K562 (cell line): ENCODE data around the gene TMEM81. TPM values are rescaled to one million over a fixed set of nuclear protein-coding genes. Genes with fewer than 3 reads are reported as not detected.

Experiments used
- ATAC-seq: fragments of 200-7000 bp; cut with Tn5 transposase; 3 replicates; pipeline ENCODE4 v1.9.1; 2020; ENCODE audit warnings: moderate library complexity
- BruUV-seq: library from RNA; stranded (reverse); fragments of 400-500 nt; replicated peaks from 2 replicates; lab custom pipeline; 2021; lab: Mats Ljungman, UMichigan
- CTCF ChIA-PET: fragments of 300-600 bp; formaldehyde crosslinking; extraction: SDS; loops from one replicate; lab custom pipeline; 2021; ENCODE audit warnings: low intra/inter-chr PET ratio; lab: Yijun Ruan, JAX
- POLR2A ChIA-PET: fragments of 300-600, 350-650 bp; sonication (Branson Sonifier 250); formaldehyde crosslinking; extraction: SDS; loops from one replicate; lab custom pipeline; 2021; ENCODE audit warnings: antibody characterized with exemption, inconsistent platforms; lab: Yijun Ruan, JAX
- DNase-seq, 4 experiments: peaks; one replicate each; pipeline versions ENCODE4 v3.0.0 to v3.0.0-alpha.2; 2011 to 2018; ENCODE audit warnings: low spot score in 3 of 4, mixed read lengths in 3 of 4; ENCODE audit errors: extremely low read depth in 1 of 4
- FAIRE-seq: peaks from 2 replicates; lab custom pipeline; 2011; peaks lifted over from hg19 to GRCh38; lab: Jason Lieb, UNC
- H2AFZ ChIP-seq: 2 replicates; pipeline ENCODE4 v1.6.0; 2011; ENCODE audit warnings: low read depth, low read length, control low read depth, inconsistent platforms
- H3K27ac ChIP-seq: fragments of 200-600 bp; 3 replicates; pipeline ENCODE4 v1.8.0; 2011; ENCODE audit warnings: low read depth, mild to moderate bottlenecking, control low read depth, inconsistent platforms, low read length, moderate library complexity, mixed read lengths; ENCODE audit errors: extremely low read depth
- H3K27me3 ChIP-seq, 2 experiments: fragments of 300-600 bp in 1 of 2; 2 replicates in 1 of 2; 3 replicates in 1 of 2; pipeline versions ENCODE4 v1.6.0 to v1.8.0; 2011; ENCODE audit warnings: inconsistent platforms in 2 of 2, low read length in 2 of 2, mild to moderate bottlenecking in 1 of 2, mixed read lengths in 1 of 2, moderate library complexity in 1 of 2; ENCODE audit not compliant: control insufficient read depth in 2 of 2, insufficient read depth in 2 of 2
- H3K36me3 ChIP-seq: fragments of 300-600 bp; 3 replicates; pipeline ENCODE4 v1.8.0; 2011; ENCODE audit warnings: mild to moderate bottlenecking, low read length, inconsistent platforms; ENCODE audit not compliant: control insufficient read depth, insufficient read depth
- H3K4me1 ChIP-seq, 2 experiments: fragments of 200-600 bp in 1 of 2; replicated peaks in 1 of 2; 2 replicates in 1 of 2; 3 replicates in 1 of 2; pipeline versions ENCODE4 v1.5.1 to v1.8.0; 2011; ENCODE audit warnings: inconsistent platforms in 2 of 2, low read length in 2 of 2, mild to moderate bottlenecking in 1 of 2, mixed read lengths in 1 of 2, moderate library complexity in 1 of 2; ENCODE audit not compliant: control insufficient read depth in 2 of 2, insufficient read depth in 2 of 2
- H3K4me2 ChIP-seq: 2 replicates; pipeline ENCODE4 v1.6.1; 2011; ENCODE audit warnings: low read length, control low read depth, inconsistent platforms, mixed read lengths; ENCODE audit not compliant: insufficient read depth
- H3K4me3 ChIP-seq: fragments of 200-600 bp; sonication (generic), shearing (Covaris generic); 2 replicates; pipeline ENCODE4 v1.5.1; 2016; ENCODE audit warnings: control low read depth, inconsistent platforms
- H3K79me2 ChIP-seq: fragments of 200-600 bp; 3 replicates; pipeline ENCODE4 v1.8.0; 2011; ENCODE audit warnings: low read length, inconsistent platforms; ENCODE audit not compliant: control insufficient read depth, insufficient read depth
- H3K9ac ChIP-seq, 2 experiments: 2 replicates each; pipeline versions ENCODE4 v1.6.0 to v1.6.1; 2011; ENCODE audit warnings: low read depth in 2 of 2, low read length in 2 of 2, control low read depth in 1 of 2, inconsistent platforms in 1 of 2, mild to moderate bottlenecking in 1 of 2, mixed read lengths in 1 of 2; ENCODE audit not compliant: insufficient read depth in 1 of 2
- H3K9me1 ChIP-seq: one replicate; pipeline ENCODE4 v1.6.0; 2011; ENCODE audit warnings: inconsistent platforms, mild to moderate bottlenecking, low read length, moderate library complexity; ENCODE audit not compliant: control insufficient read depth, insufficient read depth
- H3K9me3 ChIP-seq: replicated peaks from 2 replicates; pipeline ENCODE4 v1.5.1; 2011; ENCODE audit warnings: low read depth, low read length, inconsistent platforms; ENCODE audit not compliant: control insufficient read depth, insufficient read depth
- H4K20me1 ChIP-seq: replicated peaks from 2 replicates; pipeline ENCODE4 v1.6.1; 2011; ENCODE audit warnings: low read length, inconsistent platforms, mixed read lengths; ENCODE audit not compliant: control insufficient read depth, insufficient read depth
- BMI1 ChIP-seq: fragments of 150-350 bp; IDR thresholded peaks from 2 replicates; pipeline ENCODE4 v1.6.1; 2014; ENCODE audit warnings: low read length
- BRD9 ChIP-seq: fragments of 450-650 bp; IDR thresholded peaks from 2 replicates; pipeline ENCODE4 v1.6.1; 2018; ENCODE audit warnings: low read depth; ENCODE audit not compliant: partially characterized antibody
- CHD4 ChIP-seq: fragments of 200-600 bp; sonication (generic); IDR thresholded peaks from 3 replicates; pipeline ENCODE4 v1.6.1; 2012; ENCODE audit warnings: low read depth, mild to moderate bottlenecking, mixed read lengths, low read length, inconsistent platforms; ENCODE audit not compliant: insufficient read depth, insufficient replicate concordance, poor library complexity, severe bottlenecking
- POLR3A ChIP-seq: IDR thresholded peaks from 2 replicates; pipeline ENCODE4 v1.6.1; 2011; ENCODE audit warnings: borderline replicate concordance, mild to moderate bottlenecking, moderate library complexity; ENCODE audit not compliant: insufficient read length, insufficient read depth; ENCODE audit errors: extremely low read depth
- SMARCE1 ChIP-seq: fragments of 450-650 bp; IDR thresholded peaks from 2 replicates; pipeline ENCODE4 v1.7.1; 2016; ENCODE audit warnings: mild to moderate bottlenecking
- SP2 ChIP-seq: IDR thresholded peaks from 2 replicates; pipeline ENCODE4 v1.6.1; 2011; ENCODE audit warnings: mild to moderate bottlenecking, low read depth, low read length, moderate library complexity; ENCODE audit not compliant: poor library complexity, severe bottlenecking; ENCODE audit errors: extremely low read depth
- TAL1 ChIP-seq: fragments of 450-650 bp; IDR thresholded peaks from 2 replicates; pipeline ENCODE4 v1.6.1; 2016; ENCODE audit warnings: mild to moderate bottlenecking
- ZFP30 ChIP-seq: fragments of 250-450 bp; sonication (Bioruptor Pico); IDR thresholded peaks from 2 replicates; pipeline ENCODE4 v1.8.0; 2022; ENCODE audit warnings: moderate library complexity, mild to moderate bottlenecking, inconsistent platforms, borderline replicate concordance
- ZNF140 ChIP-seq: fragments of 250-450 bp; sonication (Bioruptor Pico); IDR thresholded peaks from 2 replicates; pipeline ENCODE4 v1.8.0; 2021; ENCODE audit warnings: moderate library complexity, mild to moderate bottlenecking, inconsistent platforms
- ZNF431 ChIP-seq: sonication (generic); formaldehyde crosslinking; IDR thresholded peaks from 2 replicates; pipeline ENCODE4 v1.8.0; 2022; ENCODE audit warnings: mild to moderate bottlenecking, missing genetic modification reagents
- ZNF668 ChIP-seq: fragments of 250-450 bp; sonication (Bioruptor Pico); IDR thresholded peaks from 2 replicates; pipeline ENCODE4 v1.8.0; 2022; ENCODE audit warnings: mild to moderate bottlenecking, inconsistent platforms
- ZNF830 ChIP-seq: fragments of 250-450 bp; sonication (Bioruptor Pico); IDR thresholded peaks from 2 replicates; pipeline ENCODE4 v1.5.0; 2021; ENCODE audit warnings: mild to moderate bottlenecking
- WGBS: fragments of 100-300 bp; shearing (Covaris generic); methylation state at CpG from one replicate; pipeline ENCODE4 v1.1.6; 2016; ENCODE audit warnings: low coverage, mixed read lengths; ENCODE audit not compliant: insufficient coverage; ENCODE audit errors: missing lambda C conversion rate; 5-methylcytosine and 5-hydroxymethylcytosine counted together
- in situ Hi-C: fragments of 300-500 bp; cut with MboI; formaldehyde crosslinking; loops from 4 replicates; pipeline ENCODE4 v1.15.0; 2018; ENCODE audit warnings: inconsistent platforms, mixed read lengths
- intact Hi-C: fragments of 100-400 bp; cut with micrococcal nuclease; formaldehyde crosslinking; loops from 2 replicates; pipeline ENCODE4 v1.14.2; 2022
- polyA plus RNA-seq, 8 experiments: library from polyadenylated mRNA; depleted of rRNA in 4 of 8; stranded (reverse) in 5 of 8; unstranded in 3 of 8; fragments of >200 nt; fragmentation: Nextera tagmentation in 2 of 8; fragmentation: Illumina TruSeq in 1 of 8; extraction: Ambion mirVana in 2 of 8; extraction: Trizol in 1 of 8; gene quantifications; 2 replicates each; pipeline versions ENCODE4 v1.2.1 to v1.2.3, GENCODE V29; 2011 to 2014; ENCODE audit warnings: inconsistent platforms in 1 of 8, missing spikeins in 1 of 8
- total RNA-seq, 7 experiments: library from RNA; depleted of rRNA in 6 of 7; stranded (reverse); fragments of >200 nt in 6 of 7; fragmentation: Illumina TruSeq in 2 of 7; extraction: Trizol in 2 of 7; gene quantifications; 2 replicates each; pipeline versions ENCODE4 v1.2.1 to v1.2.3, GENCODE V29; 2011 to 2021; ENCODE audit warnings: low replicate concordance in 1 of 7
- TF ChIP-seq, protein P1 (sequence below), 2 experiments: fragments of 200-800 bp in 1 of 2; sonication (Bioruptor generic) in 1 of 2; sonication (generic) in 1 of 2; formaldehyde crosslinking in 1 of 2; IDR thresholded peaks in 1 of 2; conservative IDR thresholded peaks in 1 of 2; 2 replicates each; pipeline versions ENCODE4 v1.5.0 to v1.6.1; 2016 to 2020; ENCODE audit warnings: missing compliant biosample characterization in 1 of 2, missing genetic modification characterization in 1 of 2, missing genetic modification reagents in 1 of 2

TMEM81 gene
- total and polyA plus RNA-seq, 9 of the 15 experiments (the other 6 are each of a cell fraction or from before 2014, with no cell fraction given), result 3.2 to 6.1 (median 4.4) TPM

DNA sequence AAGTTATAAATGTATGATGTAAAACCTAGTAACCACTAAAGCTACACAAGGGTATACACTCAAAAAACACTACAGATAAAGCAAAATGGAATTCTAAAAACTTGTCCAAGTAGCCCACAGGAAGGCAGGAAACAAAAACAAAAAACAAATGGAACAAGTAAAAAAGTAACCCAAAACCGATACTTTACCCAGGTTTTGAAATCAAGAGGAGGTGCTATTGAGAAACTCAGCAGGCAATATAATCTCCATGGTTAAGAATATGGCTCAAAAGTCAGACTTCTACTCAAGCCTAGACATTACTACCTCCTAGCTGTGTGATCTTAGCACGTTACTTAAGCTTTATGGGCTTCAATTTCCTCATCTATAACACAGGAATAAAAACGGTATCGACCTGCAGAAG lies 24.2 kb upstream of the TMEM81 start (continued):
- no peak for TF ChIP-seq ZNF140

DNA sequence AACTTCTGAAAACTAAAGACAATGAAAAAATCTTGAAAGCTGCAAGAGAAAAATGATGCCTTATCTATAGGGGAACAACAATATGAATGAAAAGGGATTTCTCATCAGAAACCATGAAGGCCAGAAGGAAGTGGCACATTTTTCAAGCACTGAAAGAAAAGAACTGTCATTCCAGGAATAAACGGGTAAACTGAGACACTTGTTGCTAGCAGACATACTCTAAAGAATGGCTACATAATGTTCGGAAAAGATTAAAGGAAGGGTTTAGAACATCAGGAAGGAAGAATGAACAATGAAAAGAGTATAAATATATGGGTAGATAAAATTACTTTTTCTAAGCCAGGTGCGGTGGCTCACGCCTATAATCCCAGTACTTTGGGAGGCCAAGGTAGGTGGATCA lies 23.1 kb upstream of the TMEM81 start:
- H3K9ac ChIP-seq, result no peak overlapping the region
- ATAC-seq (no peak), DNase-seq (no peak), FAIRE-seq (no peak)
- H3K79me2 ChIP-seq, result peaks cover 7% of the 10 kb centered on the region; the same call in 2 of the 3 replicates
- no peaks in the 10 kb centered on the region for H3K9me1 ChIP-seq
- H3K4me2 ChIP-seq, result no peak overlapping the region
- TF ChIP-seq ZNF830 (CRISPR knock-in tag), result no peak
- TF ChIP-seq SP2, result no peak
- TF ChIP-seq, protein P1, sequence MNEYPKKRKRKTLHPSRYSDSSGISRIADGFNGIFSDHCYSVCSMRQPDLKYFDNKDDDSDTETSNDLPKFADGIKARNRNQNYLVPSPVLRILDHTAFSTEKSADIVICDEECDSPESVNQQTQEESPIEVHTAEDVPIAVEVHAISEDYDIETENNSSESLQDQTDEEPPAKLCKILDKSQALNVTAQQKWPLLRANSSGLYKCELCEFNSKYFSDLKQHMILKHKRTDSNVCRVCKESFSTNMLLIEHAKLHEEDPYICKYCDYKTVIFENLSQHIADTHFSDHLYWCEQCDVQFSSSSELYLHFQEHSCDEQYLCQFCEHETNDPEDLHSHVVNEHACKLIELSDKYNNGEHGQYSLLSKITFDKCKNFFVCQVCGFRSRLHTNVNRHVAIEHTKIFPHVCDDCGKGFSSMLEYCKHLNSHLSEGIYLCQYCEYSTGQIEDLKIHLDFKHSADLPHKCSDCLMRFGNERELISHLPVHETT (CRISPR knock-in tag; conservative IDR thresholded peaks at IDR 0.05 in 1 of 2, IDR thresholded peaks at IDR 0.05 in 1 of 2), result no peak
- TF ChIP-seq POLR3A, result no peak
- no peak for TF ChIP-seq ZFP30 (CRISPR knock-in tag)
- TF ChIP-seq TAL1, result no peak
- no peak for TF ChIP-seq ZNF431 (CRISPR knock-in tag)
- no peak for TF ChIP-seq CHD4
- TF ChIP-seq BMI1, result no peak
- TF ChIP-seq ZNF668 (CRISPR knock-in tag), result no peak
- TF ChIP-seq BRD9, result no peak
- TF ChIP-seq SMARCE1, result no peak
- BruUV-seq, result no TSS peak
- ChIA-PET CTCF (no interaction called here), POLR2A (no interaction called here)
- WGBS, result 96% methylated on average over 4 of the region's 4 CpGs
- no peaks in the 10 kb centered on the region for H3K4me1 ChIP-seq
- peaks cover 87% of the 10 kb centered on the region for H3K36me3 ChIP-seq
- no peaks in the 10 kb centered on the region for H4K20me1 ChIP-seq
- H3K4me3 ChIP-seq, result no peak overlapping the region
- in situ Hi-C loops (no loop called here), intact Hi-C loops (no loop called here)
- H3K27ac ChIP-seq, result no peak overlapping the region
- no peaks in the 10 kb centered on the region for H3K27me3 ChIP-seq
- H2AFZ ChIP-seq, result no peak overlapping the region
- H3K9me3 ChIP-seq, result no peaks in the 10 kb centered on the region
